Lower leg skin (tissue), 4 donors: ENCODE results near the gene PRELID3B. TPM values are rescaled to one million over a fixed set of nuclear protein-coding genes. Genes with fewer than 3 reads are reported as not detected.

Source experiments
- DNase-seq, 2 donors: peaks; one replicate each; pipeline ENCODE4 v3.0.0-alpha.2; 2019; ENCODE audit warnings: low spot score in 2 of 2
- H3K4me3 ChIP-seq: fragments of 200-600 bp; sonication (generic); 2 replicates; pipeline ENCODE4 v1.5.1; 2017; ENCODE audit warnings: mild to moderate bottlenecking, low read depth; ENCODE audit not compliant: poor library complexity, severe bottlenecking
- CTCF ChIP-seq, 3 donors: fragments of 450-650 bp; IDR thresholded peaks; one replicate each; pipeline ENCODE4 v1.5.1; 2016; ENCODE audit warnings: antibody characterized with exemption in 3 of 3, mild to moderate bottlenecking in 3 of 3, moderate library complexity in 2 of 3
- POLR2A ChIP-seq, 2 donors: fragments of 450-650 bp; IDR thresholded peaks; one replicate each; pipeline ENCODE4 v1.6.1; 2016 to 2017; ENCODE audit warnings: antibody characterized with exemption in 2 of 2, mild to moderate bottlenecking in 1 of 2, moderate library complexity in 1 of 2
- WGBS, 2 donors: methylation state at CpG; one replicate each; pipeline ENCODE4 v1.1.5; 2018; 5-methylcytosine and 5-hydroxymethylcytosine counted together
- intact Hi-C: fragments of 100-400 bp; cut with DNase I; formaldehyde crosslinking; loops from one replicate; pipeline ENCODE4 v1.15.0; 2023; ENCODE audit warnings: low total_unique reads
- total RNA-seq, 4 donors: library from RNA; depleted of rRNA; stranded (reverse); fragments of >200 nt; gene quantifications; one replicate each; pipeline ENCODE4 v1.1.0, GENCODE V29; 2016

The PRELID3B gene
- total RNA-seq, 4 donors from 2014 or later, result 38.3 to 50.8 (median 49.1) TPM

GRCh38 chr20:59002388-59002787, 40.2 kb downstream of the PRELID3B start:
- intact Hi-C loops, result no loop called here
- H3K4me3 ChIP-seq, result no peak overlapping the region
- TF ChIP-seq CTCF (IDR thresholded peaks at IDR 0.05) (no peak), POLR2A (IDR thresholded peaks at IDR 0.05) (no peak)
- no peak for DNase-seq
- 93 to 94% methylated on average over 7 of the region's 8 CpGs for WGBS, 2 donors

GRCh38 chr20:59001449-59002171, 41.0 kb downstream of the PRELID3B start:
- H3K4me3 ChIP-seq, result no peak overlapping the region
- intact Hi-C loops, result no loop called here
- no peak for DNase-seq
- WGBS, 2 donors, result 87 to 89% methylated on average over 23 to 27 of the region's 27 CpGs
- TF ChIP-seq POLR2A (IDR thresholded peaks at IDR 0.05) (no peak), CTCF (IDR thresholded peaks at IDR 0.05) (no peak)

GRCh38 chr20:59001068-59001448, 41.5 kb downstream of the PRELID3B start:
- WGBS, 2 donors, result 87 to 90% methylated on average over 13 of the region's 13 CpGs
- intact Hi-C loops, result no loop called here
- TF ChIP-seq CTCF (IDR thresholded peaks at IDR 0.05) (no peak), POLR2A (IDR thresholded peaks at IDR 0.05) (no peak)
- no peak overlapping the region for H3K4me3 ChIP-seq
- no peak for DNase-seq

- TF ChIP-seq POLR2A (IDR thresholded peaks at IDR 0.05) (no peak), CTCF (IDR thresholded peaks at IDR 0.05) (no peak)
- H3K4me3 ChIP-seq, result no peak overlapping the region
- intact Hi-C loops, result no loop called here
- WGBS, 2 donors, result 65 to 82% methylated on average over 3 of the region's 3 CpGs
- DNase-seq, result no peak
Observed at GRCh38 chr20:59000326-59000725, 42.3 kb downstream of the PRELID3B start.

GRCh38 chr20:58998656-58999055, 43.9 kb downstream of the PRELID3B start:
- intact Hi-C loops, result no loop called here
- TF ChIP-seq POLR2A (IDR thresholded peaks at IDR 0.05) (no peak), CTCF (IDR thresholded peaks at IDR 0.05) (no peak)
- DNase-seq, result no peak
- WGBS, 2 donors, result 95 to 98% methylated on average over 11 of the region's 11 CpGs
- H3K4me3 ChIP-seq, result no peak overlapping the region
